ENCODE measurements around the gene SLC34A1.

SLC34A1 gene

GRCh38 chr5:177440211-177440989 lies 56.2 kb downstream of the SLC34A1 start:
- DNase-seq (no peak), ATAC-seq (ENCODE audit: insufficient read depth, low read depth) (no peak)
- H3K27me3 ChIP-seq (ENCODE audit: insufficient read depth, low read length, poor library complexity), result peaks cover 5% of the 10 kb centered on the region
- no peaks in the 10 kb centered on the region for H3K79me2 ChIP-seq (ENCODE audit: insufficient read depth, low read length)
- H3K9me3 ChIP-seq (ENCODE audit: insufficient read depth, low read length, severe bottlenecking), result no peaks in the 10 kb centered on the region
- no peak overlapping the region for H3K4me2 ChIP-seq (ENCODE audit: insufficient read depth, low read length)
- no peak overlapping the region for H3K27ac ChIP-seq (ENCODE audit: low read length)
- TF ChIP-seq EZH2 (IDR thresholded peaks at IDR 0.05; ENCODE audit: borderline replicate concordance, low read depth, low read length, severe bottlenecking), result no peak
- TF ChIP-seq CTCF (IDR thresholded peaks at IDR 0.05; ENCODE audit: borderline replicate concordance, extremely low read depth, low read length, poor library complexity, severe bottlenecking), result no peak
- peaks cover 59% of the 10 kb centered on the region for H3K36me3 ChIP-seq (ENCODE audit: insufficient read depth, low read length)
- H3K4me1 ChIP-seq (ENCODE audit: insufficient read depth, low read length), result no peaks in the 10 kb centered on the region
- H2AFZ ChIP-seq (ENCODE audit: low read depth, low read length), result no peak overlapping the region
- H4K20me1 ChIP-seq (ENCODE audit: insufficient read depth, low read length), result peaks cover 44% of the 10 kb centered on the region
- no peak overlapping the region for H3K4me3 ChIP-seq (ENCODE audit: low read depth in 1 of 2, low read length in 2 of 2)
- no peak overlapping the region for H3K9ac ChIP-seq (ENCODE audit: low read depth, low read length)

GRCh38 chr5:177440990-177441780 lies 57.0 kb downstream of the SLC34A1 start:
- Histone ChIP-seq H3K9ac (ENCODE audit: low read depth, low read length) (no peak overlapping the region), H4K20me1 (ENCODE audit: insufficient read depth, low read length) (peaks cover 48% of the 10 kb centered on the region)

GRCh38 chr5:177442066-177442826 lies 58.0 kb downstream of the SLC34A1 start:
- no peak overlapping the region for H3K27ac ChIP-seq (ENCODE audit: low read length)
- TF ChIP-seq EZH2 (IDR thresholded peaks at IDR 0.05; ENCODE audit: borderline replicate concordance, low read depth, low read length, severe bottlenecking), result no peak
- ATAC-seq (ENCODE audit: insufficient read depth, low read depth), result no peak

More at GRCh38 chr5:177440990-177441780, 57.0 kb downstream of the SLC34A1 start:
- no peak for ATAC-seq (ENCODE audit: insufficient read depth, low read depth)
- H3K9me3 ChIP-seq (ENCODE audit: insufficient read depth, low read length, severe bottlenecking), result no peaks in the 10 kb centered on the region
- H3K27ac ChIP-seq (ENCODE audit: low read length), result no peak overlapping the region
- H3K4me2 ChIP-seq (ENCODE audit: insufficient read depth, low read length), result no peak overlapping the region
- peaks cover 13% of the 10 kb centered on the region for H3K27me3 ChIP-seq (ENCODE audit: insufficient read depth, low read length, poor library complexity)
- peaks cover 5% of the 10 kb centered on the region for H3K4me1 ChIP-seq (ENCODE audit: insufficient read depth, low read length)
- no peak overlapping the region for H2AFZ ChIP-seq (ENCODE audit: low read depth, low read length)
- peaks cover 52% of the 10 kb centered on the region for H3K36me3 ChIP-seq (ENCODE audit: insufficient read depth, low read length)
- H3K4me3 ChIP-seq (ENCODE audit: low read depth in 1 of 2, low read length in 2 of 2), result no peak overlapping the region
- DNase-seq, result no peak
- TF ChIP-seq EZH2 (IDR thresholded peaks at IDR 0.05; ENCODE audit: borderline replicate concordance, low read depth, low read length, severe bottlenecking) (no peak), CTCF (IDR thresholded peaks at IDR 0.05; ENCODE audit: borderline replicate concordance, extremely low read depth, low read length, poor library complexity, severe bottlenecking) (no peak)
- H3K79me2 ChIP-seq (ENCODE audit: insufficient read depth, low read length), result no peaks in the 10 kb centered on the region

More at GRCh38 chr5:177442066-177442826, 58.0 kb downstream of the SLC34A1 start:
- Histone ChIP-seq H3K79me2 (ENCODE audit: insufficient read depth, low read length) (no peaks in the 10 kb centered on the region), H2AFZ (ENCODE audit: low read depth, low read length) (no peak overlapping the region), H3K4me1 (ENCODE audit: insufficient read depth, low read length) (peaks cover 15% of the 10 kb centered on the region), H3K4me3 (ENCODE audit: low read depth in 1 of 2, low read length in 2 of 2) (no peak overlapping the region), H4K20me1 (ENCODE audit: insufficient read depth, low read length) (peaks cover 49% of the 10 kb centered on the region), H3K4me2 (ENCODE audit: insufficient read depth, low read length) (no peak overlapping the region), H3K9ac (ENCODE audit: low read depth, low read length) (no peak overlapping the region), H3K36me3 (ENCODE audit: insufficient read depth, low read length) (peaks cover 44% of the 10 kb centered on the region), H3K27me3 (ENCODE audit: insufficient read depth, low read length, poor library complexity) (peaks cover 24% of the 10 kb centered on the region), H3K9me3 (ENCODE audit: insufficient read depth, low read length, severe bottlenecking) (no peaks in the 10 kb centered on the region)
- DNase-seq, result no peak

Data from DND-41 (cell line).